Fibroblast of villous mesenchyme (primary cell): ENCODE measurements around the gene CADPS. TPM values are rescaled to one million over a fixed set of nuclear protein-coding genes. Genes with fewer than 3 reads are reported as not detected.

Experiments
- DNase-seq: peaks from one replicate; pipeline ENCODE4 v3.0.0-alpha.2; 2010; ENCODE audit warnings: low read depth
- H3K4me3 ChIP-seq: 2 replicates; pipeline ENCODE4 v1.5.1; 2011; ENCODE audit warnings: low read depth, mild to moderate bottlenecking, low read length
- total RNA-seq: library from RNA; depleted of rRNA; stranded (reverse); fragments of >200 nt; gene quantifications from 2 replicates; pipeline ENCODE4 v1.2.3, GENCODE V29; 2012
- TF ChIP-seq, protein P1 (sequence below): IDR thresholded peaks from 2 replicates; pipeline ENCODE4 v1.5.1; 2012; ENCODE audit warnings: low read depth, mild to moderate bottlenecking, low read length; ENCODE audit not compliant: insufficient read depth

The CADPS gene
- total RNA-seq, 1 donor, result not detected

DNA sequence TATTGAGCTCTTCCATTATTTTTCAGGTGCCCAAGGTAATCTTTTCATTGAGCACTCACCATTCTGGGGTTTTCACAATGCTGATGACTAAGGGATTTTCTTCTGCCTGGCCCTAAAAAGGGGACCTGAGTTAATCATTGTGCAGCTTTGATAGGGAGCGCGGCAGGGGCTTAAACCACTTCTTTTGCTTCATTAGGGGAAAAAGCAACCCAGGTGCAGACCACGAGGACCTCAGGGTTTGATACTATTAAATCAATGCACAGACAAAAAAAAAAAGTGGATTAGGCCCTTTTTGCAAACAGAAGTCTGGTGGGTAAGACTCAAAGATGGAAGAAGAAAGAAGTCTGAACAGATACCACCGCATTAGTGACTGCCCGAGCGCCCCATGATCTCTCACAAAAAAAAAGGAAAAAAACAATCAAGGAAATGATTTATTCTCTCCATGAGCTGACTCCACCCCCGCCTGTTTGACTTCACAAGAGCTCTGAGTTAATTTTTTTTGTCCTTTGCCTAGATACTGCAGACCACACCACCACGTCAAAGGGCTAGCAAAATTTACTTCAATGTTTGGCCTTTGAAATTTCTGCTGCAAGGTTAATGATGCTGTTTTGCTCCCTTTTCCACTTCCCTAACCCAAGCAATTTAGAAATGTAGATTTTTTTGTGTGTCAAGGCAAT, 423.9 kb downstream of the CADPS start:
- no peak overlapping the region for H3K4me3 ChIP-seq
- no peak for DNase-seq
- TF ChIP-seq, protein P1, sequence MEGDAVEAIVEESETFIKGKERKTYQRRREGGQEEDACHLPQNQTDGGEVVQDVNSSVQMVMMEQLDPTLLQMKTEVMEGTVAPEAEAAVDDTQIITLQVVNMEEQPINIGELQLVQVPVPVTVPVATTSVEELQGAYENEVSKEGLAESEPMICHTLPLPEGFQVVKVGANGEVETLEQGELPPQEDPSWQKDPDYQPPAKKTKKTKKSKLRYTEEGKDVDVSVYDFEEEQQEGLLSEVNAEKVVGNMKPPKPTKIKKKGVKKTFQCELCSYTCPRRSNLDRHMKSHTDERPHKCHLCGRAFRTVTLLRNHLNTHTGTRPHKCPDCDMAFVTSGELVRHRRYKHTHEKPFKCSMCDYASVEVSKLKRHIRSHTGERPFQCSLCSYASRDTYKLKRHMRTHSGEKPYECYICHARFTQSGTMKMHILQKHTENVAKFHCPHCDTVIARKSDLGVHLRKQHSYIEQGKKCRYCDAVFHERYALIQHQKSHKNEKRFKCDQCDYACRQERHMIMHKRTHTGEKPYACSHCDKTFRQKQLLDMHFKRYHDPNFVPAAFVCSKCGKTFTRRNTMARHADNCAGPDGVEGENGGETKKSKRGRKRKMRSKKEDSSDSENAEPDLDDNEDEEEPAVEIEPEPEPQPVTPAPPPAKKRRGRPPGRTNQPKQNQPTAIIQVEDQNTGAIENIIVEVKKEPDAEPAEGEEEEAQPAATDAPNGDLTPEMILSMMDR, result no peak

DNA sequence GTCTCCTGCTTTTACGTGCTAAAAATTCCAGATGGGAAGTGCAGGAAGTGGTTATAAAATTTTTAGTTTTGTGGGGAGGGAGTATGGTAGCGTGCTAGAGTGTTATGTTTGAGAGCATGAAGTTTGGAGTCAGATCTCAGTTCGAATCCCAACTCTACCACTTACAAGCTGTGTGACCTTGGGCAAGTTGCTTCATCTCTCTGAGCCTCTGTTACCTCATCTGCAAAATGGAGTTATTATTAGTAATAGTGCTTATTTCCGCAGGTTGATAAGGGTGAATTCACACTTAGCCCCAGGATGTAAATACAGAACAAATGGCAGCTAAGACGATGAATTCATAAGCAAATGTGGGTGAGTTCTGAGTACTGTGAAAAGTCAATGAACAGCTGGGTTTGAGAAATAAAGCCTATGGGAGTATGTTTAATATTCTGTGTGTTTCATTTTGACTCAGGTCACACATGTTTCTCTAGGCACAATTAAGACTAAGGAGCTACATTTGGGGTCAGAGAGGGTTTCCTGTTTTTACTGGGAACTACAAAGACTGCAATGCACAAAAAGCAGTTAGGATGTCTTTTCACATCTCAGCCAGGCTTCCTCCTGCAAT, 428.8 kb downstream of the CADPS start:
- TF ChIP-seq, protein P1, result no peak
- H3K4me3 ChIP-seq, result no peak overlapping the region

GRCh38 chr3:62445275-62445674, 429.9 kb downstream of the CADPS start:
- DNase-seq, result peak; percentile 56
- peak overlapping the region; percentile 52 for H3K4me3 ChIP-seq

More for the DNA sequence above, 428.8 kb downstream of the CADPS start:
- no peak for DNase-seq

GRCh38 chr3:62439978-62440377, 435.2 kb downstream of the CADPS start:
- no peak for DNase-seq
- TF ChIP-seq, protein P1, result no peak
- H3K4me3 ChIP-seq, result no peak overlapping the region

More at GRCh38 chr3:62445275-62445674, 429.9 kb downstream of the CADPS start:
- TF ChIP-seq, protein P1, result no peak

DNA sequence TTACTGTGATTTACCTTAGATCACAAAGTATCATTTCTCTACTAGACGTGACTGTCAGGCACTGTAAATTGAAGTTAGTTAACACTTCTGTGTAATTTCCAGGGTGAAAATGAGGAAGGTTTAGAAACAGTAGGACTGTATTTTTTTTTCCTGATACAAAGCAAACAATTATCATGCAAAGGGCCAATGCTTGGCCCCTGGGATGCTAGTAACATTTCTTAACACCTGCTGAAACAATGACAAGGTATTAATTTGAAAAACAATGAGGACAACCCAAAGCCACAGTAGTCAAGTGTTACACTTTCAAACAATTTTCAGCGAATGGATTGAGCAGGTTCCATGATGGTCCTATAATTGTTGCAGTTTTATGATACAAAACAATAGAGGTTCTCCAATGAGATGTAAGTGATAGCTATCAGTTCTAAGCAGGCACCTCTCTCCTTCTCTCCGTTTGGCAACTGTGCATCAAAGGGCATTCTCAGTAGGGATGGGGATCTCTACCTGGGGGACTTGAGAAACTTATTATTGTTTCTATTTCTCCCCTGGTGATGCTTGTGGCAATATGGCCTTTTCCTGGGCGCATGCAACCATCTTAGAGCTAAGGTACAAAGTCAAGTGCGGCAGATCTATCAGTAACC, 435.9 kb downstream of the CADPS start:
- no peak overlapping the region for H3K4me3 ChIP-seq
- no peak for DNase-seq
- TF ChIP-seq, protein P1, result no peak

DNA sequence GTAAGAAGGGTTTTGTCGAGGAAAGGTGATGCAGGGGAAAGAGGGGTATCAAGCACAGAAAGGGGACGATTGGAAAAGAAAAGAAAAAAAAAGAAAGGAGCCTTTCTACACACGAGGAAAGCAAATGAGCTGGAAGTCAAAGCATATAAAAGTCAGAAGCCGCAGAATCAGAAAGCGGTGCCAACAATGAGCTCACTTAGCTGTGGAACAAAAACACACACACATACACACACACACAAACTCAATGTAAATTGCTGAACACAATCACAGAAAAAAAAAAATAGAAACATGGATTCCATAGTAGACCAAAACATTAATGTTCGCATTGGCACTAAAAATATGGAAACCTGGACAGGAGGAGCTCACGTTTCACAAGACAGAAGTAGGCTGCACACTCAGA, 438.4 kb downstream of the CADPS start:
- TF ChIP-seq, protein P1, result no peak
- no peak for DNase-seq
- no peak overlapping the region for H3K4me3 ChIP-seq
